Neuronal stem cell (in vitro differentiated cells): ENCODE data around the gene SORD.
"Not testable (repeated sequence)": the region's sequence is repeated elsewhere in the genome, so short reads cannot be mapped to it uniquely, and the experiment has no call there.

Experiments
- DNase-seq: peaks from one replicate; pipeline ENCODE4 v3.0.0-alpha.2; 2013; ENCODE audit warnings: low spot score
- H2AFZ ChIP-seq: one replicate; pipeline ENCODE4 v1.6.1; 2013; ENCODE audit warnings: mild to moderate bottlenecking, low read length, inconsistent platforms
- H2AK5ac ChIP-seq: 2 replicates; pipeline ENCODE4 v1.6.1; 2013; ENCODE audit warnings: low read depth, mild to moderate bottlenecking, inconsistent platforms, low read length, moderate library complexity, mixed read lengths
- H2BK120ac ChIP-seq: 2 replicates; pipeline ENCODE4 v1.6.1; 2013; ENCODE audit warnings: low read depth, mild to moderate bottlenecking, inconsistent platforms, low read length, moderate library complexity, mixed read lengths
- H2BK12ac ChIP-seq: one replicate; pipeline ENCODE4 v1.6.1; 2013; ENCODE audit warnings: low read length, inconsistent platforms
- H2BK15ac ChIP-seq: 2 replicates; pipeline ENCODE4 v1.6.1; 2013; ENCODE audit warnings: mild to moderate bottlenecking, low read length, inconsistent platforms, mixed read lengths
- H2BK5ac ChIP-seq: one replicate; pipeline ENCODE4 v1.6.1; 2013; ENCODE audit warnings: inconsistent platforms, mild to moderate bottlenecking, low read length, moderate library complexity
- H3K14ac ChIP-seq: one replicate; pipeline ENCODE4 v1.6.1; 2013; ENCODE audit warnings: low read length, inconsistent platforms
- H3K18ac ChIP-seq: 2 replicates; pipeline ENCODE4 v1.6.1; 2013; ENCODE audit warnings: low read length, inconsistent platforms
- H3K23ac ChIP-seq: 2 replicates; pipeline ENCODE4 v1.6.1; 2013; ENCODE audit warnings: low read depth, mild to moderate bottlenecking, mixed read lengths, low read length, inconsistent platforms; ENCODE audit not compliant: poor library complexity
- H3K27ac ChIP-seq: replicated peaks from 3 replicates; pipeline ENCODE4 v1.5.1; 2013; ENCODE audit warnings: low read length, inconsistent platforms
- H3K27me3 ChIP-seq, 3 experiments: 2 replicates each; pipeline ENCODE4 v1.6.1; 2013; ENCODE audit warnings: low read length in 3 of 3, mild to moderate bottlenecking in 2 of 3, inconsistent platforms in 1 of 3, low read depth in 1 of 3, mixed read lengths in 1 of 3, moderate library complexity in 1 of 3; ENCODE audit not compliant: control insufficient read depth in 3 of 3, insufficient read depth in 3 of 3
- H3K36me3 ChIP-seq, 2 donors: replicated peaks in 1 of 2; 2 replicates each; pipeline ENCODE4 v1.6.1; 2013; ENCODE audit warnings: low read length in 2 of 2; ENCODE audit not compliant: control insufficient read depth in 2 of 2, insufficient read depth in 2 of 2
- H3K4ac ChIP-seq: 2 replicates; pipeline ENCODE4 v1.6.1; 2013; ENCODE audit warnings: inconsistent platforms, mild to moderate bottlenecking, low read length, moderate library complexity
- H3K4me1 ChIP-seq, 2 donors: 1 replicate in 1 of 2; 2 replicates in 1 of 2; pipeline ENCODE4 v1.6.1; 2013; ENCODE audit warnings: low read length in 2 of 2, low read depth in 1 of 2; ENCODE audit not compliant: control insufficient read depth in 2 of 2, insufficient read depth in 1 of 2
- H3K4me2 ChIP-seq: one replicate; pipeline ENCODE4 v1.6.1; 2013; ENCODE audit warnings: mild to moderate bottlenecking, low read length, inconsistent platforms; ENCODE audit not compliant: insufficient read depth, poor library complexity, severe bottlenecking
- H3K4me3 ChIP-seq, 2 donors: 2 replicates each; pipeline ENCODE4 v1.5.1; 2013; ENCODE audit warnings: low read length in 2 of 2, mild to moderate bottlenecking in 2 of 2, inconsistent platforms in 1 of 2, moderate library complexity in 1 of 2
- H3K79me1 ChIP-seq: one replicate; pipeline ENCODE4 v1.6.1; 2013; ENCODE audit warnings: low read depth, mild to moderate bottlenecking, inconsistent platforms, low read length, moderate library complexity
- H3K9ac ChIP-seq: one replicate; pipeline ENCODE4 v1.6.1; 2013; ENCODE audit warnings: mild to moderate bottlenecking, low read depth, low read length, inconsistent platforms; ENCODE audit not compliant: poor library complexity
- H3K9me3 ChIP-seq, 2 donors: replicated peaks in 1 of 2; 2 replicates each; pipeline versions ENCODE3 to v1.6.1; 2013; ENCODE audit warnings: low read length in 2 of 2, mild to moderate bottlenecking in 2 of 2, inconsistent platforms in 1 of 2, low read depth in 1 of 2, mixed read lengths in 1 of 2, moderate library complexity in 1 of 2; ENCODE audit not compliant: control insufficient read depth in 2 of 2, insufficient read depth in 1 of 2
- H4K8ac ChIP-seq: one replicate; pipeline ENCODE4 v1.6.1; 2013; ENCODE audit warnings: low read depth, mild to moderate bottlenecking, inconsistent platforms, low read length, moderate library complexity
- H4K91ac ChIP-seq: one replicate; pipeline ENCODE4 v1.6.1; 2013; ENCODE audit warnings: low read length, low read depth, mild to moderate bottlenecking, inconsistent platforms; ENCODE audit not compliant: poor library complexity
- WGBS, 2 donors: extraction: QIAGEN DNeasy Blood & Tissue Kit; methylation state at CpG; one replicate each; pipeline ENCODE4 v1.1.7; 2013; ENCODE audit warnings: missing lambda C conversion rate in 2 of 2, mixed read lengths in 1 of 2; ENCODE audit not compliant: insufficient read length in 2 of 2, insufficient replicate concordance in 1 of 2; ENCODE audit errors: extremely low coverage in 2 of 2; 5-methylcytosine and 5-hydroxymethylcytosine counted together

SORD gene

GRCh38 chr15:44984144-44984543, 38.9 kb upstream of the SORD start:
- H2AK5ac ChIP-seq, H4K8ac ChIP-seq, DNase-seq, H3K9me3 ChIP-seq, H2AFZ ChIP-seq, H3K27me3 ChIP-seq, H3K9ac ChIP-seq, H3K4me3 ChIP-seq, H2BK12ac ChIP-seq, H3K27ac ChIP-seq, H3K14ac ChIP-seq, H3K36me3 ChIP-seq, H3K4ac ChIP-seq, H3K18ac ChIP-seq, H2BK120ac ChIP-seq, H3K23ac ChIP-seq, H3K4me2 ChIP-seq, H2BK15ac ChIP-seq, H2BK5ac ChIP-seq, H3K79me1 ChIP-seq, H4K91ac ChIP-seq, H3K4me1 ChIP-seq: not testable (repeated sequence)
- no CpG with 5 or more reads among the region's 1 CpG for WGBS, 2 donors

GRCh38 chr15:44986346-44987055, 36.5 kb upstream of the SORD start:
- not testable (repeated sequence) for H4K8ac ChIP-seq, H3K9me3 ChIP-seq, H4K91ac ChIP-seq, H3K23ac ChIP-seq, H3K4me1 ChIP-seq, H3K14ac ChIP-seq, H3K4ac ChIP-seq, H3K4me3 ChIP-seq, H2AK5ac ChIP-seq, H3K18ac ChIP-seq, H3K4me2 ChIP-seq, H3K27me3 ChIP-seq, H3K79me1 ChIP-seq, H2AFZ ChIP-seq, H3K9ac ChIP-seq, H3K27ac ChIP-seq, H2BK15ac ChIP-seq, H2BK12ac ChIP-seq, DNase-seq, H3K36me3 ChIP-seq, H2BK120ac ChIP-seq, H2BK5ac ChIP-seq
- no CpG with 5 or more reads among the region's 4 CpGs for WGBS, 2 donors

DNA sequence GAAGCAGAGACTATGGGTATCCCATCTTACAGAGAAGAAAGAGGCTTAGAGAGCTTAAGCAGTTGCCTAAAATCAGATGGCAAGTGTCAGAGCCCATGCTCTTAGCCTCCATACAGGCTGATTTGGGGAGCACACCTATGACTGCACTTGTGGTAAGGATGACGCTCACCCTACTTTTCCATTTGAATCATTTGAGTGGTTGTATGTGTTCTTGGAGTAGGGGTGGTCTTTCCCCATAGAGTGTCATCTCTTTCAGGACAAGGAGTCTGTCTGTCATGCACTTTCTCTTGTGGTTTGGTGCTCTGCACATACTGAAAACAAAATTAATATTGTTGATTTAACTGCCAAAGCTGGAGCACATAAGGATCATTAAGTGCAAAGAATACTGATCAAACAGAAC, 35.3 kb upstream of the SORD start:
- H2AK5ac ChIP-seq, H3K9me3 ChIP-seq, H3K14ac ChIP-seq, H3K4me2 ChIP-seq, H3K18ac ChIP-seq, H3K23ac ChIP-seq, H2BK15ac ChIP-seq, H3K79me1 ChIP-seq, H2AFZ ChIP-seq, H3K27me3 ChIP-seq, H4K8ac ChIP-seq, H3K4ac ChIP-seq, H3K36me3 ChIP-seq, H3K4me1 ChIP-seq, H3K27ac ChIP-seq, H2BK5ac ChIP-seq, H3K4me3 ChIP-seq, H2BK120ac ChIP-seq, H2BK12ac ChIP-seq, H4K91ac ChIP-seq, DNase-seq, H3K9ac ChIP-seq: not testable (repeated sequence)
- WGBS, 2 donors = no CpG with 5 or more reads among the region's 1 CpG

GRCh38 chr15:44988184-44988869, 34.7 kb upstream of the SORD start:
- not testable (repeated sequence) for H2BK5ac ChIP-seq, DNase-seq, H3K4ac ChIP-seq, H3K23ac ChIP-seq, H3K27ac ChIP-seq, H3K4me3 ChIP-seq, H2BK12ac ChIP-seq, H3K9ac ChIP-seq, H3K36me3 ChIP-seq, H2BK120ac ChIP-seq, H2AFZ ChIP-seq, H3K27me3 ChIP-seq, H3K9me3 ChIP-seq, H3K18ac ChIP-seq, H3K4me1 ChIP-seq, H3K14ac ChIP-seq, H3K79me1 ChIP-seq, H3K4me2 ChIP-seq, H4K8ac ChIP-seq, H2BK15ac ChIP-seq, H4K91ac ChIP-seq, H2AK5ac ChIP-seq
- WGBS, 2 donors = no CpG with 5 or more reads among the region's 3 CpGs
